Neural progenitor cell (in vitro differentiated cells): ENCODE results near the gene PRRC2B. TPM values are rescaled to one million over a fixed set of nuclear protein-coding genes. Genes with fewer than 3 reads are reported as not detected.

Source experiments
- DNase-seq: peaks from one replicate; pipeline ENCODE4 v3.0.0-alpha.2; 2016; ENCODE audit warnings: low spot score
- H2AFZ ChIP-seq: fragments of 200-600 bp; sonication (generic); replicated peaks from 2 replicates; pipeline ENCODE4 v1.6.1; 2016; ENCODE audit warnings: antibody characterized with exemption
- H3F3A ChIP-seq: fragments of 200-600 bp; sonication (generic); 2 replicates; pipeline ENCODE4 v1.6.1; 2016; ENCODE audit warnings: antibody characterized with exemption, low read depth
- H3K27ac ChIP-seq: fragments of 200-600 bp; sonication (generic); 2 replicates; pipeline ENCODE4 v1.5.1; 2016; ENCODE audit warnings: mild to moderate bottlenecking
- H3K27me3 ChIP-seq: fragments of 200-600 bp; sonication (generic); 2 replicates; pipeline ENCODE4 v1.6.1; 2016; ENCODE audit warnings: mild to moderate bottlenecking, moderate library complexity
- H3K36me3 ChIP-seq: fragments of 200-600 bp; sonication (generic); 2 replicates; pipeline ENCODE4 v1.5.1; 2016
- H3K4me1 ChIP-seq: fragments of 200-600 bp; sonication (generic); 2 replicates; pipeline ENCODE4 v1.6.1; 2016; ENCODE audit warnings: mixed run types
- H3K4me2 ChIP-seq: fragments of 200-600 bp; sonication (generic); 2 replicates; pipeline ENCODE4 v1.6.1; 2016
- H3K4me3 ChIP-seq: fragments of 200-600 bp; sonication (generic); 2 replicates; pipeline ENCODE4 v1.5.1; 2016
- H3K79me2 ChIP-seq: fragments of 200-600 bp; sonication (generic); 2 replicates; pipeline ENCODE4 v1.6.1; 2016; ENCODE audit warnings: low read depth
- H3K9ac ChIP-seq: fragments of 200-600 bp; sonication (generic); 2 replicates; pipeline ENCODE4 v1.6.1; 2016
- H3K9me3 ChIP-seq: fragments of 200-600 bp; sonication (generic); 2 replicates; pipeline ENCODE4 v1.5.1; 2016; ENCODE audit warnings: low read depth
- H4K20me1 ChIP-seq: fragments of 200-600 bp; sonication (generic); 2 replicates; pipeline ENCODE4 v1.6.1; 2016; ENCODE audit warnings: low read depth
- H3K27ac Mint-ChIP-seq: 3 replicates; pipeline ENCODE4 v1.8.0; 2021; ENCODE audit warnings: mixed read lengths
- H3K27me3 Mint-ChIP-seq: 2 replicates; pipeline ENCODE4 v1.8.0; 2022; ENCODE audit warnings: low read depth, mild to moderate bottlenecking, inconsistent platforms, moderate library complexity, mixed read lengths; ENCODE audit not compliant: insufficient read depth
- H3K36me3 Mint-ChIP-seq: 3 replicates; pipeline ENCODE4 v1.8.0; 2021; ENCODE audit warnings: mixed read lengths
- H3K4me1 Mint-ChIP-seq: 3 replicates; pipeline ENCODE4 v1.8.0; 2021; ENCODE audit warnings: mixed read lengths
- H3K4me3 Mint-ChIP-seq: 3 replicates; pipeline ENCODE4 v1.8.0; 2021; ENCODE audit warnings: mild to moderate bottlenecking, moderate library complexity, mixed read lengths
- H3K9me3 Mint-ChIP-seq: 3 replicates; pipeline ENCODE4 v1.8.0; 2020; ENCODE audit warnings: mixed read lengths
- CTCF ChIP-seq: fragments of 200-600 bp; sonication (generic); IDR thresholded peaks from 2 replicates; pipeline ENCODE4 v1.5.1; 2017; ENCODE audit warnings: antibody characterized with exemption, mild to moderate bottlenecking
- EZH2 ChIP-seq: fragments of 200-600 bp; sonication (generic); IDR thresholded peaks from 2 replicates; pipeline ENCODE4 v1.6.1; 2017; ENCODE audit warnings: antibody characterized with exemption, mild to moderate bottlenecking, moderate library complexity
- EZH2phosphoT487 ChIP-seq: fragments of 200-600 bp; sonication (generic); IDR thresholded peaks from 2 replicates; pipeline ENCODE4 v1.6.1; 2017; ENCODE audit warnings: antibody characterized with exemption
- total RNA-seq: library from RNA; depleted of rRNA; stranded (reverse); fragments of >200 nt; gene quantifications from 2 replicates; pipeline ENCODE4 v1.2.3, GENCODE V29; 2015; ENCODE audit warnings: low replicate concordance

The PRRC2B gene
- total RNA-seq, 1 donor from 2014 or later, result 139 TPM

GRCh38 chr9:131396626-131397025, 2.7 kb downstream of the PRRC2B start:
- DNase-seq, result no peak
- peaks cover 70% of the 10 kb centered on the region for H4K20me1 ChIP-seq
- H3K36me3 Mint-ChIP-seq, result peaks cover 3% of the 10 kb centered on the region
- peaks cover 8% of the 10 kb centered on the region for H3K27me3 Mint-ChIP-seq
- no peaks in the 10 kb centered on the region for H3K36me3 ChIP-seq
- no peak overlapping the region for H2AFZ ChIP-seq
- H3K9ac ChIP-seq, result peak overlapping the region; percentile 15
- H3K4me3 ChIP-seq, result peak overlapping the region; percentile 100
- H3K27ac Mint-ChIP-seq, result no peak overlapping the region
- peak overlapping the region; percentile 95 for H3K4me3 Mint-ChIP-seq
- no peaks in the 10 kb centered on the region for H3K9me3 ChIP-seq
- TF ChIP-seq EZH2phosphoT487, result no peak
- TF ChIP-seq CTCF, result no peak
- no peak for TF ChIP-seq EZH2
- no peaks in the 10 kb centered on the region for H3K9me3 Mint-ChIP-seq
- no peaks in the 10 kb centered on the region for H3K27me3 ChIP-seq
- peaks cover 64% of the 10 kb centered on the region for H3K4me1 ChIP-seq
- H3K79me2 ChIP-seq, result peaks cover 75% of the 10 kb centered on the region
- peaks cover 67% of the 10 kb centered on the region for H3F3A ChIP-seq
- H3K4me2 ChIP-seq, result peak overlapping the region; percentile 98
- H3K4me1 Mint-ChIP-seq, result peaks cover 59% of the 10 kb centered on the region
- no peak overlapping the region for H3K27ac ChIP-seq

- H3K27me3 Mint-ChIP-seq, result peaks cover 8% of the 10 kb centered on the region
- H3K79me2 ChIP-seq, result peaks cover 80% of the 10 kb centered on the region
- peak overlapping the region; percentile 88 for H3K27ac Mint-ChIP-seq
- peak overlapping the region; percentile 98 for H3K4me2 ChIP-seq
- no peaks in the 10 kb centered on the region for H3K9me3 Mint-ChIP-seq
- H3K36me3 ChIP-seq, result no peaks in the 10 kb centered on the region
- peaks cover 76% of the 10 kb centered on the region for H4K20me1 ChIP-seq
- H3K4me3 ChIP-seq, result peak overlapping the region; percentile 100
- peaks cover 64% of the 10 kb centered on the region for H3K4me1 Mint-ChIP-seq
- no peaks in the 10 kb centered on the region for H3K27me3 ChIP-seq
- H3K9ac ChIP-seq, result peak overlapping the region; percentile 15
- DNase-seq, result peak; percentile 47
- H3K9me3 ChIP-seq, result no peaks in the 10 kb centered on the region
- H2AFZ ChIP-seq, result no peak overlapping the region
- TF ChIP-seq CTCF (no peak), EZH2phosphoT487 (no peak), EZH2 (no peak)
- peaks cover 71% of the 10 kb centered on the region for H3F3A ChIP-seq
- H3K36me3 Mint-ChIP-seq, result peaks cover 3% of the 10 kb centered on the region
- H3K4me1 ChIP-seq, result peaks cover 68% of the 10 kb centered on the region
- peak overlapping the region; percentile 19 for H3K27ac ChIP-seq
- H3K4me3 Mint-ChIP-seq, result peak overlapping the region; percentile 95
Observed at GRCh38 chr9:131397100-131397790, 3.4 kb downstream of the PRRC2B start.

GRCh38 chr9:131398204-131398603, 4.3 kb downstream of the PRRC2B start:
- Histone ChIP-seq H3K4me1 (peaks cover 68% of the 10 kb centered on the region), H3K27ac (peak overlapping the region; percentile 19), H3K27me3 (no peaks in the 10 kb centered on the region), H3K9ac (peak overlapping the region; percentile 15), H3K4me2 (peak overlapping the region; percentile 98), H3K79me2 (peaks cover 89% of the 10 kb centered on the region), H3K4me3 (peak overlapping the region; percentile 100), H3F3A (peaks cover 71% of the 10 kb centered on the region), H4K20me1 (peaks cover 86% of the 10 kb centered on the region), H3K9me3 (no peaks in the 10 kb centered on the region), H3K36me3 (no peaks in the 10 kb centered on the region), H2AFZ (no peak overlapping the region)
- peaks cover 64% of the 10 kb centered on the region for H3K4me1 Mint-ChIP-seq
- no peak for DNase-seq
- peaks cover 3% of the 10 kb centered on the region for H3K36me3 Mint-ChIP-seq
- H3K27me3 Mint-ChIP-seq, result peaks cover 7% of the 10 kb centered on the region
- peak overlapping the region; percentile 30 for H3K4me3 Mint-ChIP-seq
- H3K9me3 Mint-ChIP-seq, result no peaks in the 10 kb centered on the region
- TF ChIP-seq EZH2phosphoT487 (no peak), EZH2 (no peak), CTCF (no peak)
- no peak overlapping the region for H3K27ac Mint-ChIP-seq
